ENCODE data around the gene PCDH9.

The PCDH9 gene

DNA sequence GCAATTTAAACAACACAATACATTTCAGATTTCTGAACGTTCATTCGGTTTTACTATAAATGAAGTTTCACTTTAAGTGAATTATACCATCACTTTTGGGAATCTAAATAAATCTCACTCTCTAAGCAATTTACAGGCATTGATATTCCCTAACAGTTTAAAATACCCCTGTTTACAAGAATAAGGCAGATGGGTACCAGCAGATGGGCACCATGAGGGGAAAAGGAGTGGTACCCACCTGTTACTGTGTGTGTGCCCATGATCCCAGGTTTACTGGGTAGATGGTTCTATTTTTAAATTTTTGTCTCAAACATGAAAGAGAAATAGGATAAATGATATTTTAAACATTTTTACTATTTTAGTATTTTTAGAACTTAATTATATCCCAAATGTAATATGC is 212.9 kb downstream of the PCDH9 start:
- no peak for DNase-seq

DNA sequence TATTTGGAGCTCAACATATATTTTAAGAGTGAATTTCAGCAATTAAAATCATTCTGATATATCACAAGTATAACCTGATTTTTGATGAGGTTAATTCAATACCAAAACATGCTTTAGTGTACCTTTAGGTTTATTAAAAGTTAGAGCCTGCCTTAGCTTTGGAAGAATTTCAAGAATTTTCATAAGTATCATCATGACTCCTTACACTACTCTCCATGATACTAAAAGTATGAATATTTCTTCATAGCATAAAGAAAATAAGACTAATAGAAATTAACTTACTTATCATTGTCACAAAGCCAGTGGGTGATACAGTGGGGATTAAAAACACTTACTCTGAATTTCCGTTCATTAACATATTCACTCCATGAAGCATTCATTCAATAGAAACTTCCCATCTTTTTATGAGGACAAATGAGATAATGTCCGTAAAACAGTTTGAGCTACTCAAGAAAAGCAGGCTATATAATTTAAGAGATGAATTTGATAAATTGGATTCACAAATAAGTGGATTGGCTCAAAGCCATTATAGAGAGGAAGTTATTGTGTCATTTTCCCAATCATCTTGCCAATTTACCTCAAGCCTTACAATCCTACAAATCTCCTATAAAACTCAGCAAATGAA is 214.0 kb downstream of the PCDH9 start:
- DNase-seq, result no peak

DNA sequence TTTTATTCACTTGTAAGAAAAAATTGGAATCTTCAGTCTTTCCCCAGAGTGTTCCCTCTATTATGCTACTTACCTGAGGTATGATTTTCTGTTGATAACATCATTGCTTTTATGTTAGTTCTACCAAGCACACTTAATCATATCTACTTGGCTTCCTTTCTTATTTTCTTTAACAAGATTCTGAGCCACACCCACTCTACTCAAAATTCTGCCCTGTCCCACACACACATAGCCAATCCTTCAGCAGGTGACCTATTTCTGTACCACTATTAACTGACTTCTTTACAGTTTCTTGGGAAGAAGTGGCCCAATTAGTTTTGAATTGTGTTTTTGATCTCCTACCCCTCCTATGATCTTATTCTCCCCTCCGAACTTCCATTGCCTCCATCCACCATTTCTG is 215.7 kb downstream of the PCDH9 start:
- DNase-seq, result no peak

DNA sequence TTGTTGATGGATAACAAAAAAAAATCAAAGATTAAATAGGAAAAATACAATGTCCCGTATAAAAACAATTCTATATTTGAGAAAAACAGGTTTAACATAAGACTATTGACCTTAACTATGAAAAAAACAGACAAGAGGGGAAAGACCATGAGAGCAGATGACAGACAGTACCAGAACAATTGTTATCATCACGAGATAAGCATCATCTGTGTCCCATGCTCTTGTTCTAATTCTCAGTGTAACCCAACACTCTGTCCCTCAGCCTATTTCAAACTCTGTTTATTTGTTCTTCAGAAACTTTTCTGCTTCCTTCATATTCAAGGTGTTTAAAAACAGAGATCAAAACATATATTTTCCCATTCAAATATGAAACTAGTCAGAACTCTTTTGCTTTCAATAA is 216.4 kb downstream of the PCDH9 start:
- DNase-seq, result no peak

DNA sequence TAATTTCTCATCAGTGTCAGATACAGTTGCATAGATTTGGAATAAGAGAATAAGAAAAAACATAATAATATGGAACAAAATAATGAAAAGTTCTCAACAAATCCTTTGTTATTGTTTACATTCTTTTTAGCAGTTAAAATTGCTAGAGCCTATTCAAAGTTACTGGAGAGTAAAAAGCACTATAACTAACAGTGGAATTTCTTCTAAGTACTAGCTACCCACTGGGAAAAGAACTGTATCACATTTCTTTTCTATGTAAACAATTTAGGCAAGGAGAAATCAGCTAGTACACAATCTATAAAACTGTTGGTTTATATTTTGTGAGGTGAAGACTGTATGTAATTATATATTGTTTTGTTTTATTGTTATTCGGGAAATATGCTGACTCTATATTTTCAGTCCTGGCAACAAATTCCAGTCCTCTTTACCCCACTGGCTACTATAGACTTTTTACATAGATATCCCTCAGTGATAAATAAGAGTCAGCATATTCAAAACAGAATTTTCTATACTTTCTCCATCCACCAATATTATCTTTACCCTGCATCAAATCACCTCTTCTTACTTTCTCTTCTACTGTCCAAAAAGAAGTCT is 222.0 kb downstream of the PCDH9 start:
- no peak for DNase-seq

DNA sequence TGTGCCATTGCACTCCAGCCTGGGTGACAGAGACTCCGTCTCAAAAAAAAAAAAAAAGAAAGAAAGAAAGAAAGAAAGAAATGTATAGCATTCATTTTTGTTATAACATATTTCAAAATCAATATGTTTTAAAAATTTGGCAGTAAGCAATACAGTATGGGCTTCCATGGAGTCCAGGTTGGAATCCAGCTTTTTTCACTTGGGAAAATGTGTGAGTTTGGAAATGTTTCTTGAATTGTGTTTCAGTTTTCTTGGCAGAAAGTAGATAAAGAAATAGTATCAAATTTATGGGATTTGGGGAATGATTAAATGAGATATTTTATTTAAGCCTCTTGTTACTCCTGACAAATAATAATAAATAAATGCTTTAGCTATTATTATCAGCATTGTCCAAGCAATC is 225.6 kb downstream of the PCDH9 start:
- no peak for DNase-seq

DNA sequence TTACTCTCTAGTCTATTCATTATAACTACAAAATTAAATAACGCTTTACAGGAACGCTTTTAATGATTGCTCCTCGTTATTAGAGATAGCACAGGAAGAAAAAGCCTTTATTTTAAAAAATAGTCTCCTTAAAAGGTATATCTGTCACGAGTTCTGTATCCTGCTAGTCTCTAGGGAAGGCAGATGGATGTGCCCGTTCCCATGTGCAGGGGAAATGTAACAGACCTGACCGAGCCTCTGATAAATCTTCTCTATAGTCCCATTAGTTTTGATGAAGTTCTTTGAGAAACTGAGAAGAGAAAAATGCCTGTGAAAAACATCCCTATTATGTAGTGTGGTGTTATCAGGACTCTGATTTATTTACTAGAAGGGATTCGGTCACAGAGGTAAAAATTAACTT is 226.4 kb downstream of the PCDH9 start:
- DNase-seq, result no peak

DNA sequence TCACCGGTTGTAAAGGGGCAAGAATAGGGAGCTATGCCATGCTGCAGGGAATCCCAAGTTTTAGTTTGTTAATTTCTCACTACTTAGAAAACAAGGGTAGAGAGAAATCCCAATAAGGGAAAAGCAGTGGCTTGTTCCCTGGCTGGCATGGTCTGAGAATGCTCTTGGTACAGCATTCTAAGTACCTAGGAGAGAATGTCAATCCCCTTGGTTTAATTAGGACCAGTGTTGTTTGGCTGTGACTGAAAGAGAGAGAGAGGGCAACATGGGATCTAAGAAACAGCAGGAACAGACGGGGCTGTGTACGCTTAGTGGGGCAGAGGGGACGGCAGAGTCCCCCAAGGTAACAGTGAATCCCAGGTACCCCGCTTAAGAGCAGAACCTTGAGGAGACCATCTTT is 228.8 kb downstream of the PCDH9 start:
- DNase-seq, result no peak

DNA sequence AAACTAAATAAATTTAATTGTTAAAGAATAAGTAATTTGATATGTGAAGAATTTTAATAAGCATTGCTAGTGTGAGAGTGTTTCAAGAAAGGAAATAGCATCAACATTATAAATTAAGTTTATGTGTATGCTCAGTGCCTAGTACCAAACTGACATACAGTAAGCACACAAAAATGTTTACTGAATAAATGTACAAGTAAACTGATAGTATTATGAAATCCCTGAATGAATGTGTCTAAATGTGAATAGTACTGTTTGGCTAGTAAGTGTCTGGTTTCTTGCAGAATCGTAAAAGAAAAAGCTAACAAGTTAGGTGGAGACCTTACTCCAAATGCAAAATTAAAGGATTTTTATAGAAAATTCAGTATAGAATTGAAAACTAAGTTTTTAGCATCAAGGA is 233.6 kb downstream of the PCDH9 start:
- DNase-seq, result no peak

DNA sequence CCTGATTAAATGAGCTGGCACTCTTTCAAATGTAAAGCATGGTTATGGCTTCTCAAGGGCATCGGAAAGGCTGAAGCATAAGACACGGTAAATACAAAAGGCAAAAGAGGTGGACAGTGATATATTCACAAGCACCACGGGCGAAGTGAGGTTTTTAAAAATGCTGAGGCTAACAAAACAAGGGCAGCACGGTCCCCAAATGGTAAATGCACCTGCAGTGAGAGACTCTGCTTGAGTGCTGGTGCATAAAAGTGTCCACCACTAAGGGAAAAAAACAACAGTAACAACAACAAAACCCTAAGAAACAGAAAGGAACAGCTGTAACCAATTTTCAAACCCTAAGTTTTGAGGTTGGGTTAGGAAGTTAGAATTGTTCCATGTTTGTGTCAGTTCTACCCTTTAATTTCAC is 234.9 kb downstream of the PCDH9 start:
- no peak for DNase-seq

DNA sequence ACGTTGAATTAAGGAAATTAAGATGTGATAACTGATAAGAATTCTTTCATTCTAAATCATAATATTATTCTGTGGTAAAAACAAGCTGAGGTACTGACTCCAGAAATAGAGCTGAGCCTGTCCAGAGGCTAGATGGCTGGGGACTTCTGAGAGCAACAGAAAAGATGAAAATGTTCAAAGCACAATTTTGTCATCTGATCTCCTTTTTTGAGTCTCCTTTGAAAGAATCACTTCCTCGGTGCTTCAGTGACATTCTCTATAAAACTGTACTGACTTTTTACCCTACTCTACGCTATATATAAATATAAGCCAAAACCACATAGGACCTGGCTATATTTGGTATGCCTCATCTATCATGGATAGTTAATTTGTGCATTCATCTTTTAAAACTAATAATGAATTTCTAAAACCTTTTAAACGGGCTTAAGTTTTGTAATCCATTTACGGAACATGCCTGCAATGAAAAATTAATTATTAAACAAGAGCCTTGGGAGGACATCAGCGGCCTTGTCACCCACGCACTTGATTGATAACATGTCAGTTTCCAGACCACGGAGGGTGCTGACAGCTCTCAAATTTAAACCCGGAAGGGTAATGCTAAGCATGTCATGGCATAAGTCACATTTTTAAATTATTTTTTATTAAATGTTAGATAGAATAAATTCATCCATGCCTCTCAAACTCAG is 235.5 kb downstream of the PCDH9 start:
- no peak for DNase-seq

DNA sequence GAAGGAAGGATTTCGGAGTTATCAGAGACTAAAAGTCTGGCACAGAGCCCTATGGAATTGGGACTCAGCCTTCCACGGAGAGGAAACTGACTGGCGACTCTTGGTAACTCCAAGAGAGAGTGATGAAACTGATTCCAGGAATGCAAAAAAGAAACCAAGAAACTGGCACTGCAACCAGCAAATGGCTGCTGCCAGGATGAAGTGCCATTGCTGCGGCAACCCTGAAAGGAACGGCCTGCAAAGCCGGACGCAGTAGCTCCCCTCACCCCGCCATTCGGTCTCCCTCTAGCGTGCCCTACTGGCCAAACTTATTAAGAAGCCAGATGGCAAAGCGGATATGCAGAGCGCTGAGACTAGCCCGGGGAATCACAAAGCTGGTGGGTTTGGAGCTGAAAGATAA is 236.0 kb downstream of the PCDH9 start:
- DNase-seq, result no peak

DNA sequence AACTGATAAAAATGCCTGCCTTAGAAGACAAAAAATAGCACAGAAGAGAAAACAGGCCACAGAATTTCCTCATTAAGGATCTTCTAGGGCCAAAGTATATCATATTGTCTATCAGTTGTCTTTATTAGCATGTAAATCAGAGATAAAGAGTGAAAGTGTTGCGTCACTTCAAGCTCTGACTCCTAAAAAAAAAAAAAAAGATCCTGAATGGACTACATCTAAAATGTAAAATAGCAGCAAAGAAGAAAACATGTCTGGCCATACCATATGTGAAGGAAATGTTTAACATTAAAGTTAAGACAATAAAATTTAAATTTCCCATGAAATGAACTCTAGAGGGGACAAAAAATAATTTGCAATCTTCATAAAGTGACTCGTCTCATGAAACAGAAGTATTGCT is 237.4 kb downstream of the PCDH9 start:
- DNase-seq, result no peak

DNA sequence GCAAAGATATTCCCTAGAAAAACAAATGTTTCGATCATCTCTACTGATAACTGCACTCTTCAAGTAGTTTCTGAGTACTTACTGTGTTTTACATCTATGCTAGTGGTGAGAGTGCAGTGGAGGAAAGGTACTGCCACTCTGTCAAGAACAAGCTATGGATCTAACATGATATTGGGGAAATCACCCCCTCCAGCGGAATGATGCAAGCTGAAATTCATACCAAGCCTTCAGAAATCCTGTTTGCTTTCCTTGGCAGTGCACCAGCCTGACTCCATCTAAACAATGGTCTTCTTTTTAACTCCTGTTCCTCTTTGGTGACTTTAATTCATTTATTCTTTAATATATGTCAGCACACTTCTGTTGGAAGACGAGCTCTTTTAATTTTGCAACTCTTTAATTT is 238.0 kb downstream of the PCDH9 start:
- no peak for DNase-seq

DNA sequence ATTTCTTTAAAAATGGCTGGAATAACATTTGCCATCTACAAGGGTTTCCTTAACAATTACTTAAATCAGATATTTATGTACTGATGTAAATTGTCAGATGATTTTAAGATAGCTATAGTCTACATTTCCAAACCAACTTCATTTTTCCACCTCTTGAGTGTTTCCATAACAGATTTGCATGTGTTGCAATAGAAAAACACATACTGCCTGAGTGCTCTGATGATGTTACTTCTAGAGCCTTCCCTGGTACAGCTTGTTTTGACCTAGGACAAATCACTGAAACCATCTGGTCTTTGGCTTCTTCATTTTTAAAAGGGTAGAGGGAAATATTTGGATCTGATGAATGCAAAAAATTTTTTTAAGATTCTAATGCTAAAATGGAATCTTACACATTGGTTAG is 245.9 kb downstream of the PCDH9 start:
- no peak for DNase-seq

DNA sequence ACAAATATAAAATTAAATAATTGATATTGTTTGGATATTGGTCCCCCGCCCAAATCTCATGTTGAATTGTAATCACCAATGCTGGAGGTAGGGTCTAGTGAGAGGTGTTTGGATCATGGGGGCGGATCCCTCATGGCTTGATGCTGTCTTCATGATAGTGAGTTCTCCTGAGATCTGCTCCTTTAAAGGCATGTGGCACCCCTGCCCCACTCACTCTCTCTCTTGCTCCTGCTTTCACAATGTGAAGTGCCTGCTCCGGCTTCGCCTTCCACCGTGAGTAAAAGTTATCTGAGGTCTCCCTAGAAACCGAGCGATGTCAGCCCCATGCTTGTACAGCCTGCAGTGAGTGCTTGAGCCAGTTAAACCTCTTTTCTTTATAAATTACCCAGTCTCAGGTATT is 248.2 kb downstream of the PCDH9 start:
- no peak for DNase-seq

DNA sequence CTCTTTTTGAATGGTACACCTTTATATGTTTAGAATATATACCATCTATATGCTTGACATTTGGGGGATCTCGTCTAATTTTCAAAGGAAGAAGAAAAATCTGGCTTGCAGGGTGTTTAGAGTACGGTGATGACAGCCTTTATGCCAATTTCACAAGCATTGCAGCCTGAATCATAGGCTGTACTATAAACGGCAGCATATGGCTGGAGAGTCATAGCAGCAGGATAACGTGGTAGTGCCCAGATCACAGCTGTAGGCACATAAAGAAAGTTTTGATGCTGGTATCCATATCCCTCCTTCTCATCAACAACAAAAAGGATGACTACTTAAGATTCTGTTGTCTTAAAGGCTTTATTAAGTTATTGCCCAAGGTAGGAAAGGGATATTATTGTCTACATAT is 253.0 kb downstream of the PCDH9 start:
- no peak for DNase-seq

DNA sequence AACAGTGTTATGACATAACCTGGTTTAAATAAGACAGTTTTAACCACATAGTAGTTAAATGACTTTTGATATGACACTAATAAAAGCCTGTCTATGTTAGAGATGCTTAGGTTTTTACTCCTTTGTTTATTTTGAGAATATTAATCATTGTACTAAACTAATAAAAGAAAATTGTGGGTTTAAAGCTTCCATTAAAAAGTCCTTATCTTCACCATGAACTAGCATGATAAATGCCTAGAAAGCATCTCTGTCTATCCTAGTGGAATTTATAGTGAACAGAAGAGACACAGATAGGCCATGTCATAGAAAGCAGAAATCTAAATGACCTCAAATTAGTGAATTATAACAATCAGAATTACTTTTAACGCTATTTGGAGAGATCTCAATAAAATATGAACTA is 255.2 kb downstream of the PCDH9 start:
- DNase-seq, result no peak

DNA sequence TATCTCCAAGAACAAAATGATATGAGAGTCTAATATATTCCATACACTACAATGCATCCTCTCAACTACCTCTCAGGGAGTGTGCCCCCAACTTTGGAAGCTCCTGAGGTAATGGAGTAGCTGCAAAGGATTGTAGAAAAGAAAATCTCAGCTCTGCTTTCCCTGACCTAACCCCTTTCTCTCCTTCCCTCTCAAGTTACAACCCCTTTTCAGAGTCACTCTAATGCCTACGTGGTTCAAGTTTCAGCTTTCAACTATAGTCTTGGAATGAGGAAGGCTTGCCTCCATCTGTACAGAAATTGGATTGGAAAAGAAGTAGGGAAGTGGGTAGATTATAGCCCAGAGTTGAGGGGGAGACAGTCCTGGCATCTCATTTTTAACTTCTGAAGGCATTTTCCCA is 256.0 kb downstream of the PCDH9 start:
- DNase-seq, result no peak

DNA sequence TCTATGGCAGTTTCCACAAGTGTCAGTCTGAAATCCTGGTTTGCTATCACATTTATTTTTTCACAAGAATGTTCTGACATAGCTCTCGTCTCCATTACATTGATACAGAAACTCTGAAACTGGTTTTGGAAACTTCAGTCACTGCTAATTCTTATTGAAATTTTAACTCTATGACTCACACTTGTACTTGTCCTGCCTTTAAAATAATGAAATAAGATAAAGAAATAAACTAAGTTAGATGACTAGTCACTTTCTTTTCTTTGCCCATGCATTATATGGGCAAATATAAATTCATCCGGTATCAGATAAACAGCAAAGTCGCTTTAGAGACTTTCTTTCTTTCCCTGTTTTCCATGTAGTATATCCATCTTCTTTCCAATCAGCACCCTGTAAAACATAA is 257.5 kb downstream of the PCDH9 start:
- DNase-seq, result no peak

DNA sequence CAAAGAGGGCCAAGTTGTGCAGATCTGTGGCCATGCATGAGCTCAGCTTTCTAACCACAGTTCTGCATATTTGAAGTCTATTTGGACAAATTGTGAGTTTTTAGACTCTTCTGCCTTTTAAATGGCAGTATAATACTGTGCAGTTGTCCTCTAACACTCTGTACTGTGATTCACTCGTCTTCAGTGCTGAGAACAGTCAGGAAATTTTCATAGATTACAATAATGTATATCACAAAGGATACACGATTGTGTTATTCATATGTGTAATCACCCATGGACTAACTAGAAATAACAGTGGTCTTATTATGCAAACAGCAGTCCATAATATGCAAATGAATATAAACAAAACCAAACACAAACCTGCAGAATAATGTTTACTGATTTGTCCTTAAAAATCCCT is 259.1 kb downstream of the PCDH9 start:
- DNase-seq, result no peak

DNA sequence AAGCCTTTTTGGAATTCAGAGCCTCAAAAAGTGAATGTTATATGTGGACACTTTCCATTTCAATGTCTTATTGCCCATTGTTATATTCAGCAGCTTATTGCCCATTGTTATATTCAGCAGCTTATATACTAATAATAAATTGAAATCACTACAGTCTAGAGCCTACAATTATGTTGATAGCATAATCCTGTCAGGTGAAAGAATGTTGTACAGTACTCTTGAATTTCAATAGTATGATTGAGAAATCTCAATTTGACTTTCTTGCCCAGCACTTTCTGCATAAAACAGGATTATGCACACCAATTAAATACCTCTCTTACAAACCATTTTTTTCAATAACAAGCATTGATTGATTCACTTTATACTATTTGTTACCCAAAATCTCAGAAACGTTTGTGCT is 260.8 kb downstream of the PCDH9 start:
- no peak for DNase-seq

DNA sequence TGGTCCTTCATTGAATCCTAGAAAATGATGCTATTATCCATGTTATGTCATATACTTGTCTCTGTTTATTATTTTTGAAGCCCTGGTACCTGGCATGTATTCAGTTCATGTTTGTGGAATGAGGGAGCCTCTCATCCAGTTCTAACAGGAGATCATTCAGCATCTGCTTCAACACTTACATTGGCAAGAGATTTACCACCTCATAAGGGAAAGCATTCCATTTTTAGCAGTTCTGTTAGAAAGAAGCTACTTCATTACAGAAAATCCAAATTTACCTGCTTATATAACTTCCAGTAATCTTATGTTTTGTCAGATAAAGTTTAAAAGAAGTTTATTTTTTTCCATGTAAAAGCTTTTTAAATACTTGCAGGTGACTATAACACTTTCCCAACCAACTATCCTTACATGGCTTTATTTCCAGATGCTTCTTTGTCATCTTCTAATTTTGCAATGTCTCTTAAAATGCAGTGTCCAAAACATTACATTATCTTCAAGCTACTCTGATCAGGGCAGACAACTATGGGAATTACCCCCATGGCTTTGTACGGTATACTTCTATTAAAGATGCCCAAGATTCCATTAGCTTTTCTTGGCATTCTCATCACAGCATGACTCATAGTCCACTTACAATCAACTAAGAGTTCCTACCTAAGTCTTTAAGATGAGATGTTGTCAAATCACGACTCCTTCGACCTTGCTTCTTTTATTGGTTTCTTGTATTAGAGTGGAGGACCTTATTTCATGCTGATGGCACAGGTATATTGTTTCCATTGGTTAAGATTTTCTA is 262.1 kb downstream of the PCDH9 start:
- no peak for DNase-seq

DNA sequence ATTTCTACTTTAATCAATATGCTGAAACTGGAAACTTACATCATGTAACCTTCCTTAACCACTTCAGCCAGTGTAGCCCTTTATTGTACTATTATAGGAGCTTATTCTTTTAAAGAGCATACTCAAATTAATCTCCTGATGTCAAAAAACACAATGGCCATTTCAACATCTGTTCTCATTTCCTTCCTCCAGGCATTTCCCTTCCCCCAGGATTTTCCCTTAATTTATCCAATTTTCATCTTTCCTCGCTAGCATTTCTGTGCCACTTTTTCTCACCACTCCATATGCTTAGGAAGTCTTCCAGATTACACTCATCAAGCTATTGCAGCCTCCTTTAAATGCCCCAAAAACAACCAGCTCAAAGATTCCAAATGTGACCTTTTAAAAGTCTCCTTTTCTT is 265.0 kb downstream of the PCDH9 start:
- DNase-seq, result no peak
